Measurements from ENCODE around the gene EML4. TPM values are rescaled to one million over a fixed set of nuclear protein-coding genes. Genes with fewer than 3 reads are reported as not detected.

Gene EML4
- total and polyA plus RNA-seq, 2 of the 13 experiments (the other 11 are each of a cell fraction or from before 2014, with no cell fraction given), result 243 to 476 TPM

GRCh38 chr2:42169100-42169873 is at the start of gene EML4 (continued):
- TF ChIP-seq, protein P1, sequence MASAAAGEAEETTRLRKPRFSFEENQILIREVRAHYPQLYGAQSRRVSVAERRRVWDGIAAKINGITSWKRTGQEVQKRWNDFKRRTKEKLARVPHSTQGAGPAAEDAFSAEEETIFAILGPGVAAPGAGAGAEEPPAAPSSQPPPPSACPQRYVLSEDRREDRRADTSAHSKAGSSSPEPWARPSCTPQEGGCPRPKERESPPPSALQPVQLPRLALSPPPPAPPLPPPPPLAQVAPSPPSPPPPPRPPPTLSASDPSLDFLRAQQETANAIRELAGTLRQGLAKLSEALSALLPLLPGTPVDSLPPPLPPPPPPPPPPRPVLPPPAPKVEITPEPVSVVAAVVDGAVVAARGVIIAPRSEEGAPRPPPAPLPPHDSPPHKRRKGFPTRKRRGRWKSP (CRISPR knock-in tag; IDR thresholded peaks at IDR 0.05), result peak; percentile 30; the same call in 1 of the 2 replicates
- TF ChIP-seq JUNB (CRISPR knock-in tag; IDR thresholded peaks at IDR 0.05; ENCODE audit: borderline replicate concordance) (no peak), NBN (conservative IDR thresholded peaks at IDR 0.05) (no peak), NFATC3 (CRISPR knock-in tag; IDR thresholded peaks at IDR 0.05) (0 out of 2 replicates have a peak, but pooled peaks have one; percentile 71), ARID2 (CRISPR knock-in tag; IDR thresholded peaks at IDR 0.05; ENCODE audit: borderline replicate concordance) (no peak), ZNF839 (CRISPR knock-in tag; IDR thresholded peaks at IDR 0.05; ENCODE audit: borderline replicate concordance) (no peak), ZNF720 (CRISPR knock-in tag; IDR thresholded peaks at IDR 0.05) (no peak), ZNF788 (CRISPR knock-in tag; IDR thresholded peaks at IDR 0.05; ENCODE audit: borderline replicate concordance) (peak; percentile 52), PREB (CRISPR knock-in tag; IDR thresholded peaks at IDR 0.05) (no peak), ZNF780A (CRISPR knock-in tag; IDR thresholded peaks at IDR 0.05) (peak; percentile 64; the same call in 1 of the 2 replicates), ZNF552 (CRISPR knock-in tag; IDR thresholded peaks at IDR 0.05; ENCODE audit: borderline replicate concordance) (no peak; the same call in 1 of the 2 replicates), NFYB (CRISPR knock-in tag; IDR thresholded peaks at IDR 0.05) (0 out of 2 replicates have a peak, but pooled peaks have one; percentile 8), TAF15 (IDR thresholded peaks at IDR 0.05; ENCODE audit: low read depth, low read length, poor library complexity, severe bottlenecking) (peak; percentile 69)
- TF ChIP-seq, protein P2, sequence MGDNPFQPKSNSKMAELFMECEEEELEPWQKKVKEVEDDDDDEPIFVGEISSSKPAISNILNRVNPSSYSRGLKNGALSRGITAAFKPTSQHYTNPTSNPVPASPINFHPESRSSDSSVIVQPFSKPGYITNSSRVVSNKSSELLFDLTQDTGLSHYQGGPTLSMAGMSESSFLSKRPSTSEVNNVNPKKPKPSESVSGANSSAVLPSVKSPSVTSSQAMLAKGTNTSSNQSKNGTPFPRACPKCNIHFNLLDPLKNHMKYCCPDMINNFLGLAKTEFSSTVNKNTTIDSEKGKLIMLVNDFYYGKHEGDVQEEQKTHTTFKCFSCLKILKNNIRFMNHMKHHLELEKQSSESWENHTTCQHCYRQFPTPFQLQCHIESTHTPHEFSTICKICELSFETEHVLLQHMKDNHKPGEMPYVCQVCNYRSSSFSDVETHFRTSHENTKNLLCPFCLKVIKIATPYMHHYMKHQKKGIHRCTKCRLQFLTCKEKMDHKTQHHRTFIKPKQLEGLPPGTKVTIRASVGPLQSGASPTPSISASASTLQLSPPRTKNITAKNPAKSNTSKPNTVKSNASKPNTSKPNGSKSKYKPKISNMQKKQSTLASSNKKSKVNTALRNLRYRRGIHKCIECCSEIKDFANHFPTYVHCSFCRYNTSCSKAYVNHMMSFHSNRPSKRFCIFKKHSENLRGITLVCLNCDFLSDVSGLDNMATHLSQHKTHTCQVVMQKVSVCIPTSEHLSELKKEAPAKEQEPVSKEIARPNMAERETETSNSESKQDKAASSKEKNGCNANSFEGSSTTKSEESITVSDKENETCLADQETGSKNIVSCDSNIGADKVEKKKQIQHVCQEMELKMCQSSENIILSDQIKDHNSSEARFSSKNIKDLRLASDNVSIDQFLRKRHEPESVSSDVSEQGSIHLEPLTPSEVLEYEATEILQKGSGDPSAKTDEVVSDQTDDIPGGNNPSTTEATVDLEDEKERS (CRISPR knock-in tag; IDR thresholded peaks at IDR 0.05), result peak; percentile 26; the same call in 1 of the 2 replicates
- TF ChIP-seq, protein P3, sequence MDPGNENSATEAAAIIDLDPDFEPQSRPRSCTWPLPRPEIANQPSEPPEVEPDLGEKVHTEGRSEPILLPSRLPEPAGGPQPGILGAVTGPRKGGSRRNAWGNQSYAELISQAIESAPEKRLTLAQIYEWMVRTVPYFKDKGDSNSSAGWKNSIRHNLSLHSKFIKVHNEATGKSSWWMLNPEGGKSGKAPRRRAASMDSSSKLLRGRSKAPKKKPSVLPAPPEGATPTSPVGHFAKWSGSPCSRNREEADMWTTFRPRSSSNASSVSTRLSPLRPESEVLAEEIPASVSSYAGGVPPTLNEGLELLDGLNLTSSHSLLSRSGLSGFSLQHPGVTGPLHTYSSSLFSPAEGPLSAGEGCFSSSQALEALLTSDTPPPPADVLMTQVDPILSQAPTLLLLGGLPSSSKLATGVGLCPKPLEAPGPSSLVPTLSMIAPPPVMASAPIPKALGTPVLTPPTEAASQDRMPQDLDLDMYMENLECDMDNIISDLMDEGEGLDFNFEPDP (CRISPR knock-in tag; conservative IDR thresholded peaks at IDR 0.05), result 0 out of 2 replicates have a peak, but pooled peaks have one; percentile 2
- TF ChIP-seq, protein P4, sequence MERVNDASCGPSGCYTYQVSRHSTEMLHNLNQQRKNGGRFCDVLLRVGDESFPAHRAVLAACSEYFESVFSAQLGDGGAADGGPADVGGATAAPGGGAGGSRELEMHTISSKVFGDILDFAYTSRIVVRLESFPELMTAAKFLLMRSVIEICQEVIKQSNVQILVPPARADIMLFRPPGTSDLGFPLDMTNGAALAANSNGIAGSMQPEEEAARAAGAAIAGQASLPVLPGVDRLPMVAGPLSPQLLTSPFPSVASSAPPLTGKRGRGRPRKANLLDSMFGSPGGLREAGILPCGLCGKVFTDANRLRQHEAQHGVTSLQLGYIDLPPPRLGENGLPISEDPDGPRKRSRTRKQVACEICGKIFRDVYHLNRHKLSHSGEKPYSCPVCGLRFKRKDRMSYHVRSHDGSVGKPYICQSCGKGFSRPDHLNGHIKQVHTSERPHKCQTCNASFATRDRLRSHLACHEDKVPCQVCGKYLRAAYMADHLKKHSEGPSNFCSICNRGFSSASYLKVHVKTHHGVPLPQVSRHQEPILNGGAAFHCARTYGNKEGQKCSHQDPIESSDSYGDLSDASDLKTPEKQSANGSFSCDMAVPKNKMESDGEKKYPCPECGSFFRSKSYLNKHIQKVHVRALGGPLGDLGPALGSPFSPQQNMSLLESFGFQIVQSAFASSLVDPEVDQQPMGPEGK (CRISPR knock-in tag; IDR thresholded peaks at IDR 0.05), result peak; percentile 42; the same call in 1 of the 2 replicates
- TF ChIP-seq, protein P5, sequence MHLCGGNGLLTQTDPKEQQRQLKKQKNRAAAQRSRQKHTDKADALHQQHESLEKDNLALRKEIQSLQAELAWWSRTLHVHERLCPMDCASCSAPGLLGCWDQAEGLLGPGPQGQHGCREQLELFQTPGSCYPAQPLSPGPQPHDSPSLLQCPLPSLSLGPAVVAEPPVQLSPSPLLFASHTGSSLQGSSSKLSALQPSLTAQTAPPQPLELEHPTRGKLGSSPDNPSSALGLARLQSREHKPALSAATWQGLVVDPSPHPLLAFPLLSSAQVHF (CRISPR knock-in tag; IDR thresholded peaks at IDR 0.05), result peak; percentile 89

All from HepG2 (cell line).